ENCODE results near the gene SORBS2. TPM values are rescaled to one million over a fixed set of nuclear protein-coding genes. Genes with fewer than 3 reads are reported as not detected.

SORBS2 gene
- total and polyA plus RNA-seq, 2 of the 8 experiments (the other 6 are each of a cell fraction or from before 2014, with no cell fraction given) = 73.0 to 87.1 TPM

DNA sequence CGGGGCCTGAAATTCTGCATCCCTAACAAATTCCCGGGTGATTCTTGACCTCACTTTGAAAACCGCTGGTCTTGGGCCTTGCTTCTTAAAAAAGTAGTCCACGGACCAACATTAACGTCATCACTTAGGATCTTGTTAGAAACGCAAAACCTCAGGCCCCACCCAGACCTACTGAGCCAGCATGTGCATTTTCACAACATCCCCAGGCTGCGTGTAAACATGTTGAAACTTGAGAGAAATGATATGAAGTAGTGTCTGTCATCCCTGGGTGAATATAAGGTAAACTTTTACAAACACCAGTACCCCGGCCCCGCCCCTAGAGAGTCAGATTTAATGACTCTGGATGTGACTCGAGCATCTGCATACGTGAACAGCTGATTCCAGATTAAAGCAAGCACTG lies 33.7 kb downstream of the SORBS2 start:
- Histone ChIP-seq H4K5ac (ENCODE audit: insufficient read length, low read depth, low read length) (no peak overlapping the region), H3K4ac (replicated peaks; ENCODE audit: insufficient read length, low read depth, low read length) (no peak overlapping the region), H4K91ac (replicated peaks; ENCODE audit: insufficient read length, low read length) (no peak overlapping the region), H2AFZ (ENCODE audit: low read length) (0 out of 2 replicates have a peak overlapping the region, but pooled peaks have one; percentile 34), H3K4me3 (ENCODE audit: extremely low read depth in 1 of 4, insufficient read depth in 2 of 4, low read depth in 3 of 4, low read length in 4 of 4) (no peak overlapping the region), H2BK20ac (ENCODE audit: low read length) (no peak overlapping the region; the same call in 1 of the 2 replicates), H2BK120ac (replicated peaks; ENCODE audit: low read depth, low read length) (no peak overlapping the region), H3K18ac (ENCODE audit: extremely low read depth, low read length) (no peak overlapping the region), H2BK5ac (ENCODE audit: low read depth, low read length) (no peak overlapping the region), H3K23ac (ENCODE audit: insufficient read length) (no peak overlapping the region), H3K4me2 (ENCODE audit: insufficient read depth in 1 of 2, low read depth in 2 of 2, low read length in 2 of 2) (no peak overlapping the region), H3K79me2 (ENCODE audit: control insufficient read depth in 1 of 2, insufficient read depth in 2 of 2, low read length in 2 of 2) (peaks cover 0 to 19% of the 10 kb centered on the region in 2 experiments; a peak in 2 of 4 replicates), H3K9ac (replicated peaks in 1 of 4; ENCODE audit: extremely low read depth in 1 of 4, low read depth in 3 of 4, low read length in 3 of 4) (no peak overlapping the region), H3K23me2 (ENCODE audit: low read depth, low read length) (peaks cover 3% of the 10 kb centered on the region; the same call in 1 of the 2 replicates), H3K14ac (ENCODE audit: insufficient read length) (no peak overlapping the region), H3K79me1 (ENCODE audit: low read depth, low read length) (no peaks in the 10 kb centered on the region), H3K4me1 (replicated peaks in 1 of 4; ENCODE audit: control insufficient read depth in 3 of 4, insufficient read depth in 4 of 4, low read length in 3 of 4) (peaks cover 1 to 24% (median 11%) of the 10 kb centered on the region in 4 experiments; a peak in 3 of 7 replicates), H4K8ac (ENCODE audit: extremely low read depth, insufficient read depth, low read length) (no peak overlapping the region), H4K20me1 (replicated peaks in 1 of 2; ENCODE audit: control insufficient read depth in 1 of 2, insufficient read depth in 2 of 2, low read length in 2 of 2) (no peaks in the 10 kb centered on the region), H3K27ac (ENCODE audit: low read depth, low read length) (no peak overlapping the region), H2BK12ac (ENCODE audit: low read depth, low read length) (no peak overlapping the region), H2BK15ac (ENCODE audit: low read length) (no peak overlapping the region), H2AK5ac (ENCODE audit: low read depth, low read length) (no peak overlapping the region), H3K36me3 (ENCODE audit: control insufficient read depth in 2 of 4, insufficient read depth in 4 of 4, low read length in 3 of 4) (no peaks in the 10 kb centered on the region), H3K9me3 (ENCODE audit: insufficient read depth in 2 of 2, low read depth in 1 of 2, low read length in 1 of 2) (no peaks in the 10 kb centered on the region), H3K27me3 (replicated peaks in 1 of 4; ENCODE audit: control insufficient read depth in 3 of 4, extremely low read depth in 1 of 4, insufficient read depth in 3 of 4, low read length in 3 of 4) (no peaks in the 10 kb centered on the region), H3K56ac (replicated peaks; ENCODE audit: insufficient read length, low read depth, low read length) (no peak overlapping the region)
- ChIA-PET CTCF (ENCODE audit: partially characterized antibody) (interaction anchor here (1.1 to 1.4 kb wide), 2 partner anchors 12 to 63 kb away, joined by 3 read pairs; no protein-coding TSS in a partner anchor), POLR2A (ENCODE audit: partially characterized antibody) (interaction anchor here (0.9 kb wide), 1 partner anchor 12 kb away, joined by 3 read pairs; no protein-coding TSS in a partner anchor)
- WGBS, 2 experiments (ENCODE audit: extremely low coverage in 1 of 2, insufficient coverage in 1 of 2, insufficient read length in 1 of 2, insufficient replicate concordance in 2 of 2, low coverage in 1 of 2, low lambda C conversion rate in 2 of 2, missing lambda C conversion rate in 1 of 2) = 85% methylated on average over 11 of the region's 11 CpGs; no CpG with 5 or more reads in 1 of the 2 experiments
- no peak for TF ChIP-seq SP4 (IDR thresholded peaks at IDR 0.05; ENCODE audit: low read length)
- TF ChIP-seq NRF1 (IDR thresholded peaks at IDR 0.05; ENCODE audit: low read depth, low read length) = no peak
- TF ChIP-seq GABPA (IDR thresholded peaks at IDR 0.05; ENCODE audit: borderline replicate concordance, insufficient read depth, low read length) = no peak
- TF ChIP-seq RBBP5 (IDR thresholded peaks at IDR 0.05; ENCODE audit: borderline replicate concordance, low read depth, low read length) = no peak
- no peak for TF ChIP-seq SP2 (IDR thresholded peaks at IDR 0.05; ENCODE audit: low read length)
- no peak for TF ChIP-seq EGR1 (IDR thresholded peaks at IDR 0.05; ENCODE audit: borderline replicate concordance, low read depth, low read length)
- DNase-seq (ENCODE audit: low read depth in 1 of 2, low spot score in 2 of 2) (no peak), FAIRE-seq (no peak)
